Measurements from ENCODE around the gene SLC25A20. TPM values are rescaled to one million over a fixed set of nuclear protein-coding genes. Genes with fewer than 3 reads are reported as not detected.

Gene SLC25A20
- 10 to 100 TPM; 32.7 to 39.0 (median 36.9) TPM for total RNA-seq
- long read RNA-seq, donor 1, transcript SLC25A20-201 (9 exons, 1,879 nt): major isoform, 56 of 67 reads
- long read RNA-seq, donor 1, partial matches to known transcripts: 1 of 67 reads
- long read RNA-seq, donor 1, other reads (novel, unspliced or antisense): 10 of 67 reads
- long read RNA-seq, donor 2, transcript SLC25A20-201 (9 exons, 1,879 nt): major isoform, 18 of 21 reads
- long read RNA-seq, donor 2, partial matches to known transcripts: 1 of 21 reads
- long read RNA-seq, donor 2, other reads (novel, unspliced or antisense): 2 of 21 reads

DNA sequence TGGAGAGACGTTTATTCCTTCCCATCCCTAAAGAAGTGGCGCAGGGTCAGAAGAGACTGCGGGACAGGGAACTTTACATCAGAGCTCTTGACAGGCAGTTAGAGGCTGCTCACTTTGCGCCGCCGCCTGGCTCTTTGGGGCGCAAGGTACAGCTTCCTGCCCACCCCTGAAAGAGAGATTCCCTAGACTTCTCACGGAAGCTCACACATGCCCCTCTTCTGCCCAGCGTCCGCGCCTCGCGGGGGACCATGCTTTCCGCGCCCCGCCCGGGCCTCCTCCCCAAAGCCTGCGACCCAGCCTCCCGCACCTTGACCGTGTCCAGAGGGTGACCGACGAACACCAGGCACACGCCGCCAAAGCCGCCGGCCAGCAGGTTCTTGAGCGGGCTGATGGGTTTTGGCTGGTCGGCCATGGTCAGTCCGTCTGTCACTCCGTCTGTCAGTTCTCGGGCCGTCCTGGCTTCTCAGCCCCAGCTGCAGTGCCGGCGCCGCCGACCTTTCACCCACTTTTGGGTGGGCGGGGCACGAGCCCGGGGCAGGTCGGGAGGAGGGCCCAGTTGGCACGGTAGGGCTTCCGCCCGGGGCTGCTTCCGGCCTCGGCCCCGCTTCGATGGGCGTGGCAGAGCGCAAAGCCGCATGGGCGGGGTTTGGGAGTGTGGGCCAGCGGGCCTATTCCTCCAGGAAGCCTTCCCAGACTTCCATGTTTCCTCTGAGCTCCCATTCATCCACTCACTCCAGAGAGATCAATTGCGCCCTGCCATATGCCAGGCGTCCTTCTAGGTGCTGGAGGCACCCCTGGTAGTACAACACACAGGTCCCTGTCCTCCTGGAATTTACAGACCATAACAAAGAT is at the start of gene SLC25A20:
Gene SLC25A20, minus strand, starts transcription at position 500 of the 852 bp plus-strand sequence. Its CDS starts 88 bp downstream, at position 412.
- Histone ChIP-seq H3K36me3 (ENCODE audit: low read depth) (no peaks in the 10 kb centered on the region), H3K4me1 (ENCODE audit: low read depth) (peaks cover 18% of the 10 kb centered on the region), H3K4me3 (peak within 1 kb of the TSS; percentile 44), H3K9me3 (no peaks in the 10 kb centered on the region)
- ATAC-seq (peak; percentile 99), DNase-seq (peak; percentile 97 to 99 (median 97))
- intact Hi-C loops (cut with DNase I, micrococcal nuclease): no loop called here
- TF ChIP-seq, protein P1, sequence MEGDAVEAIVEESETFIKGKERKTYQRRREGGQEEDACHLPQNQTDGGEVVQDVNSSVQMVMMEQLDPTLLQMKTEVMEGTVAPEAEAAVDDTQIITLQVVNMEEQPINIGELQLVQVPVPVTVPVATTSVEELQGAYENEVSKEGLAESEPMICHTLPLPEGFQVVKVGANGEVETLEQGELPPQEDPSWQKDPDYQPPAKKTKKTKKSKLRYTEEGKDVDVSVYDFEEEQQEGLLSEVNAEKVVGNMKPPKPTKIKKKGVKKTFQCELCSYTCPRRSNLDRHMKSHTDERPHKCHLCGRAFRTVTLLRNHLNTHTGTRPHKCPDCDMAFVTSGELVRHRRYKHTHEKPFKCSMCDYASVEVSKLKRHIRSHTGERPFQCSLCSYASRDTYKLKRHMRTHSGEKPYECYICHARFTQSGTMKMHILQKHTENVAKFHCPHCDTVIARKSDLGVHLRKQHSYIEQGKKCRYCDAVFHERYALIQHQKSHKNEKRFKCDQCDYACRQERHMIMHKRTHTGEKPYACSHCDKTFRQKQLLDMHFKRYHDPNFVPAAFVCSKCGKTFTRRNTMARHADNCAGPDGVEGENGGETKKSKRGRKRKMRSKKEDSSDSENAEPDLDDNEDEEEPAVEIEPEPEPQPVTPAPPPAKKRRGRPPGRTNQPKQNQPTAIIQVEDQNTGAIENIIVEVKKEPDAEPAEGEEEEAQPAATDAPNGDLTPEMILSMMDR (IDR thresholded peaks at IDR 0.05): no peak

DNA sequence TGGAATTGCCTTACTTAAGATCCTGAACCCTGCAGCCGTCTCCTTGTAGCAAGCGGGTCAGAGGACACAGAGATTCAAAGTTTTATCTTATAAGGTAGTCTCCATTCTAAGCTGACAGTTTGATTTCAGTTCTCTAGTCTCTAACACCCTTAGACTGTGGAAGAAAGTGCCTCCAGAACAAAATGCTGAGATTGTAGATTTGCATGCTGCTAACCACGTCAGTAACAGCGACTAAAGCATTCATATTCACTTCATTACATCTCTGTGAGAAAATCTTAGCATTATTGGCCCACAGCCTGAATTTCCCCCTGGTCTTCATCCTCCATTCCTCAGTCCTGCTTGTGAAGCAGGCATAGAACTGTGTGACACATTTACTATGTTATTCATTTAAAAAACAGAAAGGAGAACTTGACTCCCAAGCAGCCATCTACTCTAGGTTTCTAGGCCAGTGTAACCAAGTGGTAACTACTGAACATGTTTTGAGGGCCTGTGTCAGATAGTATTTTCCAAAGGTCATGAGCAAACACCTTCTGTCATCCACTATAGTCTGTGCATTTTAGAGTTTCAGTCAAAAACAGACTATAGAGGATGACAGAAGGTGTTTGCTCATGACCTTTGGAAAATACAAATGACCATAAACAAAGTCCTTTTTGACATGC is 47.3 kb upstream of the SLC25A20 start:
- intact Hi-C loops (cut with DNase I, micrococcal nuclease): no loop called here
- no peaks in the 10 kb centered on the region for H3K9me3 ChIP-seq
- TF ChIP-seq, protein P1 (IDR thresholded peaks at IDR 0.05): no peak
- no peaks in the 10 kb centered on the region for H3K36me3 ChIP-seq (ENCODE audit: low read depth)
- DNase-seq (no peak), ATAC-seq (no peak)
- no peak overlapping the region for H3K4me3 ChIP-seq
- no peaks in the 10 kb centered on the region for H3K4me1 ChIP-seq (ENCODE audit: low read depth)

DNA sequence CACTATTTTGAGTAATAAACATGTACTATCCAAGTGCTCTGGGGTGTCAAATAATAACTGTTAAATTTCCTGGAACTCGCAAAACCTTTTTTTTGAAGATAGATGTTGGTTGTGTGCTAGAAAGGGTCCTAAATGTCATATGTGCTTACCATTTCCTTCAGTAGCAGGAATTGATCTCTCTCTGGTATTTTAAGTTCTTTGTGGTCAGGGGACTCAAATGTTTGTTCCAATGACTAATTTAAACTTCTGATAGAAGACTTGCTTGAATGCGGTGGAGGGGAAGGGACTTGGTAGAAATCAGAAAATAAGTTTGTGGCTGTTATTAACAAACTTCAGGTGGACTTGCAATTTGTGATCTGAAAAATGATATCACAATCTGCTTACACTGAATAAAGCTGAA is 46.8 kb upstream of the SLC25A20 start:
- intact Hi-C loops (cut with DNase I, micrococcal nuclease): no loop called here

GRCh38 chr3:48938689-48939088 is 40.0 kb upstream of the SLC25A20 start:
- H3K9me3 ChIP-seq: no peaks in the 10 kb centered on the region
- intact Hi-C loops (cut with DNase I, micrococcal nuclease): no loop called here
- no peaks in the 10 kb centered on the region for H3K36me3 ChIP-seq (ENCODE audit: low read depth)
- no peaks in the 10 kb centered on the region for H3K4me1 ChIP-seq (ENCODE audit: low read depth)
- no peak overlapping the region for H3K4me3 ChIP-seq
- TF ChIP-seq, protein P1 (IDR thresholded peaks at IDR 0.05): no peak
- ATAC-seq (no peak), DNase-seq (no peak)

More for the DNA sequence above, 46.8 kb upstream of the SLC25A20 start:
- H3K36me3 ChIP-seq (ENCODE audit: low read depth): no peaks in the 10 kb centered on the region
- TF ChIP-seq, protein P1 (IDR thresholded peaks at IDR 0.05): no peak
- no peaks in the 10 kb centered on the region for H3K9me3 ChIP-seq
- no peak overlapping the region for H3K4me3 ChIP-seq
- ATAC-seq (no peak), DNase-seq (no peak)
- H3K4me1 ChIP-seq (ENCODE audit: low read depth): no peaks in the 10 kb centered on the region

GRCh38 chr3:48938156-48938555 is 39.5 kb upstream of the SLC25A20 start:
- ATAC-seq (no peak), DNase-seq (no peak)
- H3K4me1 ChIP-seq (ENCODE audit: low read depth): no peaks in the 10 kb centered on the region
- no peak overlapping the region for H3K4me3 ChIP-seq
- no peaks in the 10 kb centered on the region for H3K36me3 ChIP-seq (ENCODE audit: low read depth)
- H3K9me3 ChIP-seq: no peaks in the 10 kb centered on the region
- intact Hi-C loops (cut with DNase I, micrococcal nuclease): no loop called here
- TF ChIP-seq, protein P1 (IDR thresholded peaks at IDR 0.05): no peak
